ENCODE results near the gene HPCAL1.

DNA sequence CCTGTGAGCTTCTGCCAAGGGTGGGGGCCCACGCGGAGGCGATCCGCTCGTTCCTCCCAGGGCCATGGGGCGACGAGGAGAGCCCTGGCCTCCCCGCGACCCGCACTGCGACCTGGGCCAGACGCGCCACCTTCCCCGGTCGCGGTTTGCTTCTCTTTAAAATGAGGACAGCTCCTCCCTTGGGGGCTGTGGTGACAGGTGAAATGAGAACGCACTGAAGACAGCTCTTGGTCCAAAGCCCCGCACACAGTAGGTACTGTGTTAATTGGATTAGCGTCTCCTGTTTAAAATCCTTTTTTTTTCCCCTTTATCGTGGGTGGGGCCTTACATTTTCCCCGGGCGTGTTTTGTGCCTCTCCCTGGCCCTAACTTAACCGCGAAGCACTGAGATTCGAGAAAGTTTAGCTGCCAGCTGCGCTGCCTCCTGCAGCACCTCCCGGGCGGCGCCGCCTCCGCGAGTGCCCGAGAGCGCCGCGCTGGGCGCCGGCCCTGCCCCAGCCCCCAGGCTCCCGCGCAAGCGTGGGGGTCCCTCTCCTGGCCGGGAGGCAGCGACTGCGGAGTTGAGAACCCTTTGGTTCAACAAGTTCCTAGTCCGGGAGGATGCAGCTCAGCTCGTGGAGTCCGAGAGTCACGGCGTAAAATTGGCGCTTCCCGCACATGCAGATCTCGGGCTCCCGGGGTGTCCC lies 1.1 kb downstream of the HPCAL1 start:
- TF ChIP-seq, protein P1, sequence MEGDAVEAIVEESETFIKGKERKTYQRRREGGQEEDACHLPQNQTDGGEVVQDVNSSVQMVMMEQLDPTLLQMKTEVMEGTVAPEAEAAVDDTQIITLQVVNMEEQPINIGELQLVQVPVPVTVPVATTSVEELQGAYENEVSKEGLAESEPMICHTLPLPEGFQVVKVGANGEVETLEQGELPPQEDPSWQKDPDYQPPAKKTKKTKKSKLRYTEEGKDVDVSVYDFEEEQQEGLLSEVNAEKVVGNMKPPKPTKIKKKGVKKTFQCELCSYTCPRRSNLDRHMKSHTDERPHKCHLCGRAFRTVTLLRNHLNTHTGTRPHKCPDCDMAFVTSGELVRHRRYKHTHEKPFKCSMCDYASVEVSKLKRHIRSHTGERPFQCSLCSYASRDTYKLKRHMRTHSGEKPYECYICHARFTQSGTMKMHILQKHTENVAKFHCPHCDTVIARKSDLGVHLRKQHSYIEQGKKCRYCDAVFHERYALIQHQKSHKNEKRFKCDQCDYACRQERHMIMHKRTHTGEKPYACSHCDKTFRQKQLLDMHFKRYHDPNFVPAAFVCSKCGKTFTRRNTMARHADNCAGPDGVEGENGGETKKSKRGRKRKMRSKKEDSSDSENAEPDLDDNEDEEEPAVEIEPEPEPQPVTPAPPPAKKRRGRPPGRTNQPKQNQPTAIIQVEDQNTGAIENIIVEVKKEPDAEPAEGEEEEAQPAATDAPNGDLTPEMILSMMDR (IDR thresholded peaks at IDR 0.05) = peak; percentile 28
- TF ChIP-seq EZH2 (IDR thresholded peaks at IDR 0.05) (peak; percentile 79), EZH2phosphoT487 (IDR thresholded peaks at IDR 0.05) (peak; percentile 84)

Data from neural progenitor cell (in vitro differentiated cells).